Gastrocnemius medialis (tissue), 4 donors: ENCODE results near the gene SRRM2. TPM values are rescaled to one million over a fixed set of nuclear protein-coding genes. Genes with fewer than 3 reads are reported as not detected.

Experiments used
- ATAC-seq, 2 donors: fragments of 150-250 bp; one replicate each; pipeline ENCODE4 v1.9.1; 2016
- DNase-seq, 2 donors: peaks; one replicate each; pipeline ENCODE4 v3.0.0-alpha.2; 2019
- H3K27ac ChIP-seq, 4 donors: fragments of 200-600 bp; sonication (generic); 1 replicate in 1 of 4; 2 replicates in 3 of 4; pipeline ENCODE4 v1.5.1; 2016 to 2018; ENCODE audit warnings: mild to moderate bottlenecking in 2 of 4, moderate library complexity in 1 of 4
- H3K27me3 ChIP-seq, 3 donors: fragments of 200-600 bp; sonication (generic) in 2 of 3; 1 replicate in 1 of 3; 2 replicates in 2 of 3; pipeline versions ENCODE4 v1.5.1 to v1.6.0; 2016 to 2019; ENCODE audit warnings: mild to moderate bottlenecking in 1 of 3, moderate library complexity in 1 of 3
- H3K36me3 ChIP-seq, 2 donors: fragments of 200-600 bp; sonication (generic) in 1 of 2; one replicate each; pipeline ENCODE4 v1.5.1; 2017 to 2018
- H3K4me1 ChIP-seq, 2 donors: fragments of 200-600 bp; sonication (generic) in 1 of 2; one replicate each; pipeline ENCODE4 v1.5.1; 2016 to 2017; ENCODE audit warnings: mild to moderate bottlenecking in 2 of 2
- H3K4me3 ChIP-seq, 4 donors: fragments of 200-600 bp; sonication (generic) in 3 of 4; 1 replicate in 1 of 4; 2 replicates in 3 of 4; pipeline ENCODE4 v1.5.1; 2016 to 2019; ENCODE audit warnings: mild to moderate bottlenecking in 2 of 4
- H3K9me3 ChIP-seq, 3 donors: fragments of 200-600 bp; sonication (generic) in 2 of 3; 1 replicate in 1 of 3; 2 replicates in 2 of 3; pipeline ENCODE4 v1.5.1; 2016 to 2019
- CTCF ChIP-seq, 5 experiments: fragments of 450-650 bp in 3 of 5; fragments of 200-600 bp in 2 of 5; sonication (generic) in 2 of 5; IDR thresholded peaks in 4 of 5; conservative IDR thresholded peaks in 1 of 5; 1 replicate in 4 of 5; 2 replicates in 1 of 5; pipeline ENCODE4 v1.5.1; 2016 to 2019; ENCODE audit warnings: antibody characterized with exemption in 5 of 5, mild to moderate bottlenecking in 3 of 5, moderate library complexity in 3 of 5
- POLR2A ChIP-seq, 2 donors: fragments of 450-650 bp; IDR thresholded peaks; one replicate each; pipeline ENCODE4 v1.6.1; 2017; ENCODE audit warnings: antibody characterized with exemption in 2 of 2, mild to moderate bottlenecking in 2 of 2, moderate library complexity in 2 of 2
- in situ Hi-C, 4 donors: fragments of 200-750 bp; cut with MboI; loops; one replicate each; pipeline versions ENCODE4 v1.15.0 to v1.8.0; 2017; ENCODE audit warnings: low sequenced_read_pairs in 4 of 4
- intact Hi-C: fragments of 100-400 bp; cut with DNase I; formaldehyde crosslinking; loops from one replicate; pipeline ENCODE4 v1.15.1; 2023; ENCODE audit warnings: low total_unique reads
- total RNA-seq, 4 donors: library from RNA; depleted of rRNA; stranded (reverse); fragments of >200 nt; gene quantifications; one replicate each; pipeline versions ENCODE4 v1.1.0 to v1.2.3, GENCODE V29; 2016

The SRRM2 gene
- total RNA-seq, 4 donors from 2014 or later: 151 to 205 (median 164) TPM

- no peak for DNase-seq
- in situ Hi-C loops: no loop called here
- Histone ChIP-seq H3K27ac (no peak overlapping the region), H3K36me3 (no peaks in the 10 kb centered on the region), H3K4me3 (no peak overlapping the region), H3K9me3 (peaks cover 0 to 12% (median 6%) of the 10 kb centered on the region in 3 donors), H3K27me3 (peaks cover 0 to 13% (median 0%) of the 10 kb centered on the region in 3 donors), H3K4me1 (no peaks in the 10 kb centered on the region)
- intact Hi-C loops: no loop called here
- TF ChIP-seq POLR2A (IDR thresholded peaks at IDR 0.05) (no peak), CTCF (IDR thresholded peaks at IDR 0.05 in 4 of 5, conservative IDR thresholded peaks at IDR 0.05 in 1 of 5) (no peak)
- no peak for ATAC-seq
These were observed 51.2 kb downstream of the SRRM2 start for GRCh38 chr16:2803545-2804195.

- in situ Hi-C loops (no loop called here), intact Hi-C loops (no loop called here)
- TF ChIP-seq POLR2A (IDR thresholded peaks at IDR 0.05) (no peak), CTCF (IDR thresholded peaks at IDR 0.05 in 4 of 5, conservative IDR thresholded peaks at IDR 0.05 in 1 of 5) (no peak)
- Histone ChIP-seq H3K4me1 (no peaks in the 10 kb centered on the region), H3K27ac (no peak overlapping the region), H3K36me3 (no peaks in the 10 kb centered on the region), H3K9me3 (peaks cover 0 to 12% (median 6%) of the 10 kb centered on the region in 3 donors), H3K4me3 (no peak overlapping the region), H3K27me3 (peaks cover 0 to 13% (median 0%) of the 10 kb centered on the region in 3 donors)
- DNase-seq (no peak), ATAC-seq (no peak)
These were observed 52.3 kb downstream of the SRRM2 start for GRCh38 chr16:2804728-2805127.

- peaks cover 0 to 12% (median 6%) of the 10 kb centered on the region in 3 donors for H3K9me3 ChIP-seq
- in situ Hi-C loops: no loop called here
- TF ChIP-seq POLR2A (IDR thresholded peaks at IDR 0.05) (no peak), CTCF (IDR thresholded peaks at IDR 0.05 in 4 of 5, conservative IDR thresholded peaks at IDR 0.05 in 1 of 5) (no peak)
- intact Hi-C loops: no loop called here
- H3K4me3 ChIP-seq: no peak overlapping the region
- DNase-seq (no peak), ATAC-seq (no peak)
- no peaks in the 10 kb centered on the region for H3K4me1 ChIP-seq
- H3K36me3 ChIP-seq: no peaks in the 10 kb centered on the region
- peaks cover 0 to 13% (median 0%) of the 10 kb centered on the region in 3 donors for H3K27me3 ChIP-seq
- H3K27ac ChIP-seq: no peak overlapping the region
These were observed 53.8 kb downstream of the SRRM2 start for GRCh38 chr16:2806286-2806685.

DNA sequence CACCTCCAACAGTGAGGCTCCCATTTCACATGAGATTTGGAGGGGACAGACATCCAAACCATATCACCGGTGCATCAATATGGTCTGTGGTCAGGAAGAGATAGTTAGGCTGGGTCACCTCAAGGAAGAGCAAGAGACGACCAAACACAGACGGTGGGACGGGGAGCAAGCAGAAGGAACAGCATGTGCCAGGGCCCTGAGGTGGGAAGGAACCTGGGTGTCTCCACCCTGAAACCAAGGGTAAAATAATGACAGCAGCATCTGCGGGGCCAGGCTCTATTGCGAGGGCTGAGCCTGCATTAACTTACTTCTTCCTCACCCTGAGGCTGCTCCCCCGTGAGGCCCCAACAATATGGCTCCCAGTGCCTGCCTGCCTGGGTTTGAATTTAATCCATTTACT, 55.7 kb downstream of the SRRM2 start:
- Histone ChIP-seq H3K27me3 (peaks cover 0 to 13% (median 0%) of the 10 kb centered on the region in 3 donors), H3K27ac (no peak overlapping the region), H3K9me3 (peaks cover 0 to 12% (median 6%) of the 10 kb centered on the region in 3 donors), H3K36me3 (no peaks in the 10 kb centered on the region), H3K4me3 (no peak overlapping the region), H3K4me1 (peaks cover 0 to 10% of the 10 kb centered on the region in 2 donors)
- DNase-seq: no peak
- ATAC-seq: no peak
- in situ Hi-C loops: no loop called here
- no peak for TF ChIP-seq CTCF (IDR thresholded peaks at IDR 0.05 in 4 of 5, conservative IDR thresholded peaks at IDR 0.05 in 1 of 5)
- no peak for TF ChIP-seq POLR2A (IDR thresholded peaks at IDR 0.05)
- intact Hi-C loops: no loop called here
